HG02588 (cell line): Measurements from ENCODE around the gene SYCP2.

Experiments used
- ATAC-seq: cut with Tn5 transposase; IDR thresholded peaks from one replicate; pipeline ENCODE4 v1.9.1; 2021; ENCODE audit warnings: mild to moderate bottlenecking, moderate library complexity; ENCODE audit not compliant: unreplicated experiment

SYCP2 gene

DNA sequence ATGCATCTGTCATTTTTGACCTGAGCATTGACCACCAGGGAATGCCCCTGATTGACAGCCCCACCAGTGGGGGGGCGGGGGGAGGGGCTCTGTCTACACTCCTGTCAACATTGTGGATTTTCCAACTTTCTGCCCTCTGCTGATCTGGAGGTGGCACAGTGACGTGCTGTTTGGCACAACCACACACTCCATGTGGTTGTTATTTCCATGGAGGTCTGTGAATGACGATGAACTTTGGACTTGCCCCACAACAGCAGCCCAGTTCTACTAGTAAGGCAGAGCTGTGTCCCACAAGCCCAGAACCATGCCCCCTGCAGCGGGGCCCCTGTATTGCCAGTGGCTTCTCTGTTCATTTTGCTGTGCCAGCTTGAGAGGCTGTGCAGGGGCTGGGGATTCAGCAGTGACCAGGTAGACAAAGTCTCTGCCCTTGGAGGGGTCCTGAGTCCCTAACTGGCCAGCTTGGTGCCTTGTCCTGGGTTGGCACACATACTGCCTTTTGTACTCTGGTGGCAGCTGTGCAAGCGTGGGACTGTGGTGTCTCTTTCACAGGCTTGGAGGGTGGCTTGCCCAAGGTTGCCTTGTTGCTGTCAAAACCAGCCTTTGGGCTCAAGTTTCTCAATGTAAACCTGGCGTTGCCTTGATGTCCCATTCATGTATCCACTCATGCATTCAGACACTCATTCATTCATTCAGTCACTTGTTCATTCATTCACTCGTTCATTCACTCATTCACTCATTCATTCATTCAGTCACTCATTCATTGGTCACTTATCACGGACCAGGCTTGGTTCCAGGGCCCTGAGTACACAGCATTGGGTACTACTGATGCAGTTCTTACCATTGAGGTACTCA lies 108.5 kb downstream of the SYCP2 start:
- no peak for ATAC-seq

GRCh38 chr20:59823491-59824259 lies 109.8 kb downstream of the SYCP2 start:
- no peak for ATAC-seq

DNA sequence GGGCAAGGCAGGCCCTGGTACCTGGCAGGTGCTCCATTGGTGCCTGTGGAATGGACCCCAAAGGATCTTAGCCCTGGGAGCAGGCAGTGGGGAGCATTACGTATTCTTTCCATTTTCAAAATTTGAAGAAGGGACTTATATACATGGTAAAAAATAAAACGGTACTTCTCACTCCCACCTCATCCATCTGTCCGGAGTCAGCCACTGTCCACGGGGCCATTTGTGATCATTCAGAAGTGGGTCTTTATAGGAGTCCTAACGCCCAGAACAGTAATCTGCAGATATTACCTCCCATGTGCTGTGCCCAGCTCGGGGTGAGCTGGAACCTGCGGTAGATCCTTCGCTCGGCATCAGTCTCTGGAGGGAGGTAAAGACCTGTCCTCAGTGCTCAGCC lies 110.4 kb downstream of the SYCP2 start:
- no peak for ATAC-seq

- ATAC-seq = no peak
Measured at GRCh38 chr20:59822291-59823029, 111.0 kb downstream of the SYCP2 start.

DNA sequence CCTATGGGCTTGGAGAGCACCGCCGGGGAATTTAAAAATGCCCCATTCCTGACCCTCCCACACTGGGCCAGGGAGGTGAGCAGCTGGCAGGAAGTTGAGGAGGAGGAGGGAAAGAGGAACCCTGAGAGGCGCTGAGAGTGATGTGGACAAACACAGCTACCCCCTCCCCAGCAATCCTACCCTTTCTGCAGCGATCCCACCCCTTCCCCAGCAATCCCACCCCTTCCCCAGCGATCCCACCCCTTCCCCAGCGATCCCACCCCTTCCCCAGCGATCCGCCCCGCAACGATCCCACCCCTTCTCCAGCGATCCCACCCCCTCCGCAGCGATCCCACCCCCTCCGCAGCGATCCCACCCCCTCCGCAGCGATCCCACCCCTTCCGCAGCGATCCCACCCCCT lies 111.6 kb downstream of the SYCP2 start:
- ATAC-seq = no peak

DNA sequence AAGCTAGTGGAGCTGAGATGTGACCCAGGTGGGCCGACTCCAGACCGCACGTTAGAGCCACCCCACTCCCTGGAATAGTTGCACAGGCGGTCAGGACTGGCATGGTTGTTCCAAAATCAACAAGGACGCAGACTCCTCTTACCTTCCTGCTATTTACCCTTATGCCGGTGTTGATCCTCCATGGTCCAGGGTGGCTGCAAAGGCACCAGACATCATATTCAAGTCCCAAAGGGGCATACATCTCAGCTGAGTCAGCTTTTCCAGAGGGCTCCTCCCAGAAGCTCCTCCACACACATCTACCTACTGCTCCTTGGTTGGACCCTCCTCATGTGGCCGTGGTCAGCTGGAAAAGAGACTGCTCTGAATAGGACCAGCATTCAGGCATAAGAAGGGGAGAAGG lies 112.2 kb downstream of the SYCP2 start:
- ATAC-seq = no peak

DNA sequence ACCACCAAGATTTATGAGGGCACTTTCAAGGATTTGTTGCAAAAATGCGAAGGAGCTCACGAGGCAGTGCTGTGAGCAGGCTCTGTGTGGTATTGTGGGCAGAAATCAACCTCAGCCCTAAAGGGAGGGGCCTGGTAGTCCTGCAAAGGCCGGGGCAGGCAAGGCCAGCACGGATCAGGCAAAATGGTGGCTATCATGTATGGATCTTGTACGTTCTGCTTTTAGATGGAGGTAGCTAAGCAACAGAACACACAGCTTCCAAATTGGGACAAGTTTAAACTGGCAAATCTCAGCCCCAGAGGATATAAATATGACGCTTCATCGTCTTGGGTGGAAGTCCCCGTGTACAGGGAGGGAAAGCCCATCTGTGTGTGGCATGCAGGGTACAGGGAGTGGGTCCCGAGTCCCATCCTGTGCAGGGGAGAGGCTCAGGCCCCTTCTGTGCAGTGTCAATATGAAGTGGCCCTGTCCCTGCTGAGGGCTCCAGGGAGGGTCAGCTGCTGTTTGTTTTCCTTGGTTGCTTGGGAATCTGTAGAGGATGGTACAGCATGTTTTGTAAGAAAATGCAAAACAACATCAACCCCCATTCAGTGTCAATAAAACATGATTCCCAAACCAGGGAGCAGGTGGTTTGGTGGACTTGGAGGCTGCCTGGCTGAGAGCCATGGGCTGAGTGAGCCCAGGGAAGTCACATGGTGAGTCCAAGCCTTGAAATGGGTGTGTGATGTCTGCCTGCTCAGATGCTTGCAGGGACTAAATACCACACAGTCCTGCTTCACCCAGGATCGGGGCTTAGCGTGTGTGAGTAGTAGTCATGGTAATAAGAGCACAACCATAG lies 113.0 kb downstream of the SYCP2 start:
- ATAC-seq = no peak

DNA sequence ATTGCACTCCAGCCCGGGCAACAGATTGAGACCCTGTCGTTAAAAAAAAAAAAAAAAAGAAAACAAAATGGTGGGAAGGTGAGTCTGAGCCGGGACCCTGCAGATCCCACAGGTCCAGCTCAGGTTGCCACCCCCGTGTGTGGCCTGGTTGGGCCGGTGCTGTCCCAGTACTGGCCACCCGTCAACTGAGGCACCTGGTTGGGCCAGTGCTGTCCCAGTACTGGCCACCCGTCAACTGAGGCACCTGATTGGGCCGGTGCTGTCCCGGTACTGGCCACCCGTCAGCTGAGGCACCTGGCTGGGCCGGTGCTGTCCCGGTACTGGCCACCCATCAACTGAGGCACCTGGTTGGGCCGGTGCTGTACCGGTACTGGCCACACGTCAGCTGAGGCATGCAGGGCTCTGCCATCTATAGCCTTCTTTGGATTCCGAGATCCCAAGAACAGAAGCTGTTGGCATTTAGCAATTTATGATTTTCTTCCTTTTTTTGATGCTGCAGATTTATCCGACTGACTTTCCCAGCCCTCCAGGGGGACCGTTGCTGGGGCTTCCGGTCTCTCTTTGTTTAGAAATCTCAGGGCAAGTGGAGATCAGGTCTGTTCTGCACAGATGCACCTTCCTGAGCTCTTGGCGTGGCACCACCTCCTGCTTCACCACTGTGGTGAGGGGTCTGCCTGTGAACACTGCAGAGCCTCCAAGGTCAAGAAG lies 113.8 kb downstream of the SYCP2 start:
- no peak for ATAC-seq

GRCh38 chr20:59818911-59819310 lies 114.5 kb downstream of the SYCP2 start:
- no peak for ATAC-seq

DNA sequence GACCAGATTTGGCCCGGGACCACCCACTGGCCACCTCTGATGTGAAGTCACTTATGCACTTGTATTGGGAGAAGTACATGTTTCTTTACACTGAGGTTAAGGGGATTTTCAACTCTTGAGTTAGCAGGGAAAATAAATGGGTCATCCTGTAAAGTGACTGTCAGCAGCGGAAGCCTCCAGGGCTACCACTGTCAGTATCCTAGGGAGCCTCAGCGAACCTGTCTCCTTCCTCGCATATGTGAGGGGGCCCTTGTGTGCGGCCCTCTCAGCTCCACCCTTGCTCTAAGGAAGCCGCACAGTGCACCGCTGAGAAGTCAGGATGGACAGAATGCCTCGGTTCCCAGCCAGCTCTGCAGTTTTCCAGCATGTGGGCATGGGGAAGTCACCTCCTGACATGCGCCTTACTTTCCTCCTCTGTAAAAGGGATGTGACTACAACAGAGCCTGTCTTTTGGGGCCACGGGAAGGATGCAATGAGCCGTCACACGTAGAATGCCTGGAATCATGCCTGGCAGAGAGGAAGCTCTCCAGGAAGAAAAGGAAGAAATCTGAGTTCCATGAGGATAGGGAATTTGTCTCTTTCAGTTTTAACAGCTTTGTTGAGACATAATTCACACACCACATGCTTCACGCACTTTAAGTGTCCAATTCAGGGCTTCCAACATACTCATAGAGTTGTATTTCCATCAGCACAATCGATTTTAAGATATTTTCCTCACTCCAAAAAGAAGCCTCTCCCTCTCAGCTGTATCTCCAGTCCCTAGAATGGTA lies 115.4 kb downstream of the SYCP2 start:
- no peak for ATAC-seq

DNA sequence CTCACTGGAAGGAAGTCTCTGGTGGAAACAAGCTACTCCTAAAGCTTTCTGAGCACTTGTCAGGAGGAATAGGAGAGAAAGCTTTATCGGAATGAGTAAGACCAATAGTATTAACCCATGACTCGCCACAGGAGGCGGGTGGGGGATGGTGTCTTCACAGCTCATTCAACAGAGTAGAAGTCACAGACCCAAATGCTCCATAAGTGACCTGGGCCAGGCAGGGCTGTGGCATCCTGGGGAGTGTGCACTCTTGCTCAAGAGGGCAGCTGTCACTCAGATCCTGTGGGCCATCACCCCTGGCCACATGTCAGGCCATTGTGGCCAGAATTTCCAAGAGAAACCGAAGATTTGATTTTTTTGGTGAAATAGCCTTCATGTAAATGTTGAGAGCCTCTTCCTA lies 116.0 kb downstream of the SYCP2 start:
- no peak for ATAC-seq

- no peak for ATAC-seq
Measured at GRCh38 chr20:59816146-59816738, 117.2 kb downstream of the SYCP2 start.

- no peak for ATAC-seq
Measured at GRCh38 chr20:59814840-59815340, 118.5 kb downstream of the SYCP2 start.

GRCh38 chr20:59813948-59814839 lies 119.2 kb downstream of the SYCP2 start:
- no peak for ATAC-seq
